Measurements from ENCODE around the gene MPZL2. TPM values are rescaled to one million over a fixed set of nuclear protein-coding genes. Genes with fewer than 3 reads are reported as not detected.

Gene MPZL2
- total RNA-seq, 1 donor from 2014 or later: 165 TPM

DNA sequence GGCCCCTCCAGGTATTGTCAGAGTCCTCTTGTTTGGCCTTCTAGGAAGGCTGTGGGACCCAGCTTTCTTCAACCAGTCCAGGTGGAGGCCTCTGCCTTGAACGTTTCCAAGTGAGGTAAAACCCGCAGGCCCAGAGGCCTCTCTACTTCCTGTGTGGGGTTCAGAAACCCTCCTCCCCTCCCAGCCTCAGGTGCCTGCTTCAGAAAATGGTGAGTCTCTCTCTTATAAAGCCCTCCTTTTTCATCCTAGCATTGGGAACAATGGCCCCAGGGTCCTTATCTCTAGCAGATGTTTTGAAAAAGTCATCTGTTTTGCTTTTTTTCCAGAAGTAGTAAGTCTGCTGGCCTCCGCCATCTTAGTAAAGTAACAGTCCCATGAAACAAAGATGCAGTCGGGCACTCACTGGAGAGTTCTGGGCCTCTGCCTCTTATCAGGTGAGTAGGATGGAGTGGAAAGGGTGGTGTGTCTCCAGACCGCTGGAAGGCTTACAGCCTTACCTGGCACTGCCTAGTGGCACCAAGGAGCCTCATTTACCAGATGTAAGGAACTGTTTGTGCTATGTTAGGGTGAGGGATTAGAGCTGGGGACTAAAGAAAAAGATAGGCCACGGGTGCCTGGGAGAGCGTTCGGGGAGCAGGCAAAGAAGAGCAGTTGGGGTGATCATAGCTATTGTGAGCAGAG is 40.6 kb upstream of the MPZL2 start, which contains the start of gene CD3E:
Gene CD3E (plus strand): TSS at position 163 of the 681 bp plus-strand sequence. CDS start 223 bp downstream, at position 386.
- TF ChIP-seq, protein P1, sequence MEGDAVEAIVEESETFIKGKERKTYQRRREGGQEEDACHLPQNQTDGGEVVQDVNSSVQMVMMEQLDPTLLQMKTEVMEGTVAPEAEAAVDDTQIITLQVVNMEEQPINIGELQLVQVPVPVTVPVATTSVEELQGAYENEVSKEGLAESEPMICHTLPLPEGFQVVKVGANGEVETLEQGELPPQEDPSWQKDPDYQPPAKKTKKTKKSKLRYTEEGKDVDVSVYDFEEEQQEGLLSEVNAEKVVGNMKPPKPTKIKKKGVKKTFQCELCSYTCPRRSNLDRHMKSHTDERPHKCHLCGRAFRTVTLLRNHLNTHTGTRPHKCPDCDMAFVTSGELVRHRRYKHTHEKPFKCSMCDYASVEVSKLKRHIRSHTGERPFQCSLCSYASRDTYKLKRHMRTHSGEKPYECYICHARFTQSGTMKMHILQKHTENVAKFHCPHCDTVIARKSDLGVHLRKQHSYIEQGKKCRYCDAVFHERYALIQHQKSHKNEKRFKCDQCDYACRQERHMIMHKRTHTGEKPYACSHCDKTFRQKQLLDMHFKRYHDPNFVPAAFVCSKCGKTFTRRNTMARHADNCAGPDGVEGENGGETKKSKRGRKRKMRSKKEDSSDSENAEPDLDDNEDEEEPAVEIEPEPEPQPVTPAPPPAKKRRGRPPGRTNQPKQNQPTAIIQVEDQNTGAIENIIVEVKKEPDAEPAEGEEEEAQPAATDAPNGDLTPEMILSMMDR (IDR thresholded peaks at IDR 0.05): no peak
- no peak for TF ChIP-seq POLR2AphosphoS5 (IDR thresholded peaks at IDR 0.05; ENCODE audit: insufficient read depth in 1 of 2, low read depth in 1 of 2)
- no peak for TF ChIP-seq POLR2A (IDR thresholded peaks at IDR 0.05)
- DNase-seq (ENCODE audit: extremely low spot score in 2 of 2): no peak
- Histone ChIP-seq H3K27me3 (no peaks in the 10 kb centered on the region), H3K9me3 (no peaks in the 10 kb centered on the region), H3K36me3 (no peaks in the 10 kb centered on the region), H3K4me1 (no peaks in the 10 kb centered on the region), H3K4me3 (peak within 1 kb of the TSS in 1 of 2 donors; percentile 24), H3K27ac (no peak within 1 kb of the TSS)
- intact Hi-C loops (cut with DNase I): no loop called here

DNA sequence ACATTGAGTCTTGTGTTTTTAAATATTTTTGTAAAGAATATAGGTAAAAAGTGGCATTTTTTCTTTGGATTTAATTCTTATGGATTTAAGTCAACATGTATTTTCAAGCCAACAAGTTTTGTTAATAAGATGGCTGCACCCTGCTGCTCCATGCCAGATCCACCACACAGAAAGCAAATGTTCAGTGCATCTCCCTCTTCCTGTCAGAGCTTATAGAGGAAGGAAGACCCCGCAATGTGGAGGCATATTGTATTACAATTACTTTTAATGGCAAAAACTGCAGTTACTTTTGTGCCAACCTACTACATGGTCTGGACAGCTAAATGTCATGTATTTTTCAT is 40.1 kb upstream of the MPZL2 start:
- Histone ChIP-seq H3K9me3 (no peaks in the 10 kb centered on the region), H3K4me1 (no peaks in the 10 kb centered on the region), H3K27me3 (no peaks in the 10 kb centered on the region), H3K27ac (no peak overlapping the region), H3K4me3 (no peak overlapping the region), H3K36me3 (no peaks in the 10 kb centered on the region)
- TF ChIP-seq POLR2AphosphoS5 (IDR thresholded peaks at IDR 0.05; ENCODE audit: insufficient read depth in 1 of 2, low read depth in 1 of 2) (no peak), POLR2A (IDR thresholded peaks at IDR 0.05) (no peak)
- TF ChIP-seq, protein P1 (IDR thresholded peaks at IDR 0.05): no peak
- DNase-seq (ENCODE audit: extremely low spot score in 2 of 2): no peak
- intact Hi-C loops (cut with DNase I): no loop called here

DNA sequence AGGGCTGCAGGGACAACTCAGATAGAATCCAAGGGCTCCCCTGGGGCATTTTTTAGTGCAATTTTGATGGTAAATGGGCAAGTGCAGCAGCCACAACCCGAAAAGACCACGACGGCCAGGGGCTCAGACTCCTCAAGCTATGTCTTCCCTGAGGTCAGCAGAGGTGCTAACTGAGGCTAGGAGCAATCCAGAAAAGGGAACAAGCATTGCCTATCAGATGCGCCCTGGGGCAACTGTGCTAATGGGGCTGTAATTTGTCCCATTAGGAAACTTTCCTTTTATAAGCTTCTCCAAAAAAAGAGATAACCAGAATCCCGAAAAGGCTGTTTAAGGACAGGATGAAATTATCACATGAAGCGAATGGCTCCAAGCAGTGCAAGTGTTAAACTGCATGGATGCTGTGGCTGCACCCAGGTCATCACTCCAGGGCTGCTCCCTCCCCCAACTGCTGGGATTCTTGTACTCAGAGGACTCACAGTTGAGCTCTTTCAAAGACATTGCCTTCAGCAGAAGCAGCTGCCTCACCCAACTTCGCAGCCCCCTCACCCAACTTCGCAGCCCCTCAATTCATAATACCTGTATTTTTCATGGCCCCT is 37.6 kb upstream of the MPZL2 start:
- intact Hi-C loops (cut with DNase I): no loop called here
- H3K9me3 ChIP-seq: no peaks in the 10 kb centered on the region
- no peaks in the 10 kb centered on the region for H3K27me3 ChIP-seq
- TF ChIP-seq POLR2AphosphoS5 (IDR thresholded peaks at IDR 0.05; ENCODE audit: insufficient read depth in 1 of 2, low read depth in 1 of 2): no peak
- TF ChIP-seq, protein P1 (IDR thresholded peaks at IDR 0.05): no peak
- TF ChIP-seq POLR2A (IDR thresholded peaks at IDR 0.05): no peak
- H3K27ac ChIP-seq: no peak overlapping the region
- H3K4me3 ChIP-seq: no peak overlapping the region
- H3K4me1 ChIP-seq: no peaks in the 10 kb centered on the region
- no peak for DNase-seq (ENCODE audit: extremely low spot score in 2 of 2)
- H3K36me3 ChIP-seq: no peaks in the 10 kb centered on the region

DNA sequence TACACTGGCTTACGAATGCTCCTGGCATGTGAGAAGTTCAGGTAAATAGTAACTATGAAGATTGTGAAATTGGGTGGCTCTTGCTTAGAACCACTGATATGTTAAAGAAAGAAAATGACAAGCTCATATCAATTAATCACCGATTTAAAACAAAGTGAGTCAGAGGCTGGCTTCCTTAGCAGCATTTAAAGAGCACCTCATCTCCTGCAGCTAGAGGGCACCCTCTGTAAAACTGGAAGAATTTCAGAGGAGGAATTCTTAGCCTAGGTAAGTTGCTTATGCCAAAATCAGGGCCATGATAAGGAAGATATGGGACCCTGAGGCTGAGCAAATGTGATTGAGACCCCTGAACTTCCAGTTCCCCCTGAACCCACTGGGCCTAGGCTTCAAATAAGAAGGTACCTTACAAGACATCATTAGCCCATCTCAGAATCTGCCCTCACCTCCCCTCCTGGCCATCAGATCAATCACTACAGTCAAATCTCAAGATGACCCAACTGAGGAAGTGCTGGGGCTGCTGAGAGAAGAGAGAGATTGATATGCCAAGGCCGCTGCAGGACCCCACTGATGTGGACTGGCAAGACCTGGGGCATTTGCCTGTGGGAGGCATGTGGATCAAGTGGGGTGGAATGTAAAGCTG is 31.8 kb upstream of the MPZL2 start:
- TF ChIP-seq POLR2A (IDR thresholded peaks at IDR 0.05): no peak
- TF ChIP-seq POLR2AphosphoS5 (IDR thresholded peaks at IDR 0.05; ENCODE audit: insufficient read depth in 1 of 2, low read depth in 1 of 2): peak in 1 of 2 donors; percentile 37
- TF ChIP-seq, protein P1 (IDR thresholded peaks at IDR 0.05): peak in 1 of 3 experiments; percentile 31
- intact Hi-C loops (cut with DNase I): no loop called here
- H3K4me1 ChIP-seq: peaks cover 4% of the 10 kb centered on the region
- H3K36me3 ChIP-seq: no peaks in the 10 kb centered on the region
- H3K4me3 ChIP-seq: no peak overlapping the region
- DNase-seq (ENCODE audit: extremely low spot score in 2 of 2): no peak
- H3K27me3 ChIP-seq: no peaks in the 10 kb centered on the region
- H3K27ac ChIP-seq: no peak overlapping the region
- no peaks in the 10 kb centered on the region for H3K9me3 ChIP-seq

DNA sequence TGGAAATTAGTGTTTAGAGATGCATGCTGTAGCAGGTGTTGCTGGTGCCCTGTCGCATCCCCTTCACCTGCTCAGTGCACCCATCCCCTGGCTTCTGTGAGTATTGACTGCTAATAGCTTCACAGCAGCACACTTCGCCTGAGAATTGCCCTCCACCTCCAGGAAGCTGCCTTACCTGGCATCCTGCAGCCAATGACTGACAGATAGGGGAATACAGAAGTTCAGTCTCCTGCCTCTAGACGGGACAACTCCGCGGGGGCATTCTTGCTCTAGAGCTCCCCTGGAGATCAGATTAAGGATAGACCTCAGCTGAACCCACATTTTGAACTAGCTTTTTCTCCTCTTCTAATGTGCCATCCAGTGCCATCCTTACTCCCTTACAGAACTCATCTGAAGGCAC is 31.1 kb upstream of the MPZL2 start:
- intact Hi-C loops (cut with DNase I): no loop called here

More for the DNA sequence above, 31.1 kb upstream of the MPZL2 start:
- Histone ChIP-seq H3K27me3 (no peaks in the 10 kb centered on the region), H3K4me1 (peaks cover 6% of the 10 kb centered on the region), H3K9me3 (no peaks in the 10 kb centered on the region), H3K4me3 (no peak overlapping the region), H3K36me3 (no peaks in the 10 kb centered on the region), H3K27ac (no peak overlapping the region)
- TF ChIP-seq POLR2A (IDR thresholded peaks at IDR 0.05) (no peak), POLR2AphosphoS5 (IDR thresholded peaks at IDR 0.05; ENCODE audit: insufficient read depth in 1 of 2, low read depth in 1 of 2) (no peak)
- TF ChIP-seq, protein P1 (IDR thresholded peaks at IDR 0.05): no peak
- no peak for DNase-seq (ENCODE audit: extremely low spot score in 2 of 2)
